ENCODE results near the gene TTC39C.

TTC39C gene

DNA sequence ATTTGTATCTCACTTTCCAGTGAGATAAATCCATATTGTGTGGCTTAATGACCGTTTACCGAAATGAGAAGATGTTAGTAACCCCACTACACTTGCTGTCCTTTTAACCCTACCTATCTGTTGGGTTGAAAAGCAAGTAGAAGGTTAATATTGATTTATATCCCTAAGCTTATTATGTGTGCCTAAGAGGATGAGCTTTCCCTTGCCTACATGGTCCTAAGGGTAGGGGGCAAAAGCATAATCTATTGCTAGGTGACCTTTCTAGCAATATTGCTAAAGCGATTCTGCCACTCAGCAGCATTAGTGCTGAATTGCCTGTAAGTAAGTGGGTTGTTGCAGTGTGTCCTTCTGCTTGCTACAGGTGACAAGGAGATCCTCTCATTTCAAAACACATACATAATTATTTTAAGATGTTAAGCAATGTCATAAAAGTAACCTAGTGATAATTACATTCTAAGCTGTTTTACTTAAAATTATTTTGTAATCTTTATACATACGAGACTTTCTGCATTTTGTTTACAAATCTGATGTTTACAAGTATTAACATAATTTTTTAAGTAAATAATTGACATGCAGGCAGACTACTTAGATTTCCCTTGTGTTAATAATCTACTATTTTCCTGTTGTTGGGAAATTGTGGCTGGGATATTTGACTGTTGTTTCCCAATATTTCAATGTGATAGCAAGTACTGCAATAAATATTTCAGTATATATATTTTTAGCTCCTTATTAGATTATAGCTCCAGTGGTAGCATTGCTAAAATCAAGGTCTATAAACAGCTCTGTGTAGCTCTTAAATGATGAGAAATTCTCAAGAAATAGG is 75.2 kb downstream of the TTC39C start:
- no peak for DNase-seq

DNA sequence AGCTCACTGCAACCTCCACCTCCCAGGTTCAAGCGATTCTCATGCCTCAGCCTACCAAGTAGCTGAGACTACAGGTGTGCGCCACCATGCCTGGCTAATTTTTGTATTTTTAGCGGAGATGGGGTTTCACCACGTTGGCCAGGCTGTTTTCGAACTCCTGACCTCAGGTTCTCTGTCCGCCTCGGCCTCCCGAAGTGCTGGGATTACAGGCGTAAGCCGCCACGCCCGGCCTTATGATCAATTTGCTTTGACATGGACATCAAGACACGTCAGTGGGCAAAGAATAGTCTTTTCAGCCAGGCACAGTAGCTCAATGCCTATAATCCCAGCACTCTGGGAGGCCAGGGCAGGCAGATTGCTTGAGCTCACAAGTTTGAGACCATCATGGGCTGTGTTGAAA is 76.3 kb downstream of the TTC39C start:
- no peak for DNase-seq

DNA sequence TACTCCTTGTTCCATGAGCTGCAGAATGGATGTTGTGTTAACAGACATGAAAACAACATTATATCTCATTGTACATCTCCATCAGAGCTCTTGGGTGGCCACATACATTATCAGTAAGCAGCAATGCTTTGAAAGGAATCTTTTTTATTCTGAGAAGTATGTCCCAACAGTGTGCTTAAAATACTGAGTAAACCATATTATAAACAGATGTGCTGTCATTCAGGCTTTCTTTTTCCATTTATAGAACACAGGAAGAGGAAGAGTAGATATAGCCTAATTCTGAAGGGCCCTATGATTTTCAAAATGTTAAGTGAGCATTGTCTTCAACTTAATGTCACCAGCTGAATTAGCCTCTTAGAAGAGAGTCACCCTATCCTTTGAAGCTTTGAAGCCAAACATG is 80.0 kb downstream of the TTC39C start:
- DNase-seq = peak; percentile 9

DNA sequence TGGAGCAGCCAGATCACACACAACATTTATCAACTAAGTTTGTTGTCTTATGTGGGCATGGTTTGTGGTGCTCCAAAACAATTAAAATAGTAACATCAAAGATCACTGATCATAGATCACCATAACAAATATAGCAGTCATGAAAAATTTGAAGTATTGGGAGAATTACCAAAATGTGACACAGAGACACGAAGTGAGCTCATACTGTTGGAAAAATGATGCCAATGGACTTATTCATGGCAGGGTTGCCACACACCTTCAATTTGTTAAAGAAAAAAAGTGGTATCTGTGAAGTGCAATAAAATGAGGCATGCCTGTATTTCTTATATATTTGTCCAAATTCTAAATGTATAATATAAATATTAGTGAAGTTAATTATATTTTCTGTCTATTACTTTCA is 81.4 kb downstream of the TTC39C start:
- peak; percentile 4 for DNase-seq

DNA sequence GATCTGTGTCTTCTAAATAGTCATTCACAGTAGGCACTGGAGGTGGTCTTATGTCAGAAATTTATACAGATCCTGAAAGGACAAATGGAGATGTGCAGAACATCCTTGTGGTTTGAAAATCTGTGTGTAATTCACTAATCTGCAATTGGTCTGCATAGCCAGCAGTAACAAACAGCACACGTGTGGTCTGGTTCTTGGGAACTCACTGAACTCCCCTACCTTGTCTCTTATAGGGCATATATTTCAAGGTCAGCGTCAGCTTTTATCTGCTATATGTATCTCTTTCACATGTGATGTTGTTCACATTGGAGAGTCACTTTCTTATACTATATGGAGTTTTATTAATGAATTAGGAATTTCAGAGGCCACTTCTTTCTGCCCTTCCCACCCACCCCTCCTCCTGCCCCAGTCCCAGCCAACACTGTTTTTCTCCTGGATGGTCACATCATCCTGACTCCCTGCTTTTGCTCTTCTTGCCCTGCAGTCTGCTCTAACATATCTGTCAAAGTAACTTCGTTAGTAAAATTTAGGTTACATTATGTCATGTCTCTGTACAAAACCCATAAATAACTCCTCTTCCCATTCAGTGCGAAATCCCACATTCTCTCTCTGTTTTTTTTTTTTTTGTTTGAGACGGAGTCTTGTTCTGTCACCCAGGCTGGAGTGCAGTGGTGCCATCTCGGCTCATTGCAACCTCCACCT is 88.9 kb downstream of the TTC39C start:
- no peak for DNase-seq

DNA sequence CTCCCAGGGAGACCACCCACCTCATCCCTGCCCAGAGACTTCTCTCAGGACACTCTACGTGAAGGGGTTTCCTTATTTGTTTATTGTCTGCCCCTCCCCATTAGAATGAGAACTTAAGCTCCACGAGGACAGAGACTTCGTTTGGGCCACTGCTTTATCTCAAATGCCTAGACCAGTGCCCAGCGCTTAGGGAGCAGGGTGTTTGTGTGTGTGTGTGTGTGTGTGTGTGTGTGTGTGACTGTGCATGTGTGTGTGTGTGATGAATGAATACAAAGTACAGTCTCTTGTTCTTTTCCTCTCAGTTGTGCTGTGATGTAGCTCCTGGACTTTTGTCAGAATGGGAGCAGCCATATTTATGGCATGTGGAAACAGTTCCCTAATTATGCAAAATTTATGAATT is 89.9 kb downstream of the TTC39C start:
- no peak for DNase-seq

DNA sequence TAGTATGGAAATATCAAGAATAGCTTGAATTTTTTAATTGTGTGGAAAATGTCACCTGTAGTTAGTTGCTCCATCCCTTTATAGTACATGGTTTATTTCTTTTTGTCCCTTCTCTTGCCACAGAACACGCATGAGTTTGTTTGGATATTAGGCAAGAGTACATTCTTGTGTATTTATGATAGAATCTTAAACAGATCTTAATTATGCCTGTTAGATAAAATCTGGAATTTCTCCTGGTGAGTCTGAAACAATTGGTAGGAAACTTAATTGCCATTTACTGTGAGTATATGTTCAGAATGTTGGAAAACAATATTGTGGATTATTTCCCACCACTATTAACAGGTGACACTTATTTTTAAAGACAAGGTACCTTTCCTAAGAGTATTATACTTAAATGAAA is 94.1 kb downstream of the TTC39C start:
- DNase-seq = no peak

DNA sequence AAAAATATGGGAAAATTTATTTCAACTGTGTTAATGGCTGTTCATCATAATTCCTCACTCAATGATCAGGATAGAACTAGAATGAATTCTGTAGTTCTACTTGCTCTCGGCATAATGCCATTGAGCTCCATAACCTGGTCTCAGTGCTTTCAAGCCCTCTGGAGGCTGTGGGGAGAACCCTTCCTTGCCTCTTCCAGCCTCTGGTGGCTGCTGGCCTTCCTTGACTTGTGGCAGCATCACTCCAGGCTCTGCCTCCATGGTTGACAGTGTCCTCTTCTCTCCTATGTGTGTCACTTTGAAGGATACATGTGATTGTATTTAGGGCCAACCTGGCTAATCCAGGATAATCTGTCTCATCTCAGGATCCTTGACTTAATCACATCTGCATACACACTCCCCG is 97.4 kb downstream of the TTC39C start:
- DNase-seq = no peak

DNA sequence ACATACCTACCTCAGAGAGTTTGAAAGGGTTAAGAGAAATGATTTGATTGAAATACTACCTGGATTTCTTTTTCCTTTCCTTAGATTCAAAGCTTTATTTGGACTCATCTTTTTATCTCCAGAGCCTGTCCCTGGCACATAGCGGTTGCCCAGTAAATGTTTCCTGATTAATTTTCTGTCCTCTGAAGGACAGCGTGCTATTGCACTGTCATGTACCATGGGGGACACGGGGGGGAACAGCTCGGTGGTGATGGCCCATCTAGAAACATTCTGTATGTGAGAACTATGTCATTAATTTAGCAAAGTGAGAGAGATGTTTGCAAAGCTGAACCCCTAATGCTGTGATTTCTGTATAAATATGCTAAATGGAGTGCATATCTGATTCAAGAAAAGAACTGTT is 97.9 kb downstream of the TTC39C start:
- DNase-seq = no peak

DNA sequence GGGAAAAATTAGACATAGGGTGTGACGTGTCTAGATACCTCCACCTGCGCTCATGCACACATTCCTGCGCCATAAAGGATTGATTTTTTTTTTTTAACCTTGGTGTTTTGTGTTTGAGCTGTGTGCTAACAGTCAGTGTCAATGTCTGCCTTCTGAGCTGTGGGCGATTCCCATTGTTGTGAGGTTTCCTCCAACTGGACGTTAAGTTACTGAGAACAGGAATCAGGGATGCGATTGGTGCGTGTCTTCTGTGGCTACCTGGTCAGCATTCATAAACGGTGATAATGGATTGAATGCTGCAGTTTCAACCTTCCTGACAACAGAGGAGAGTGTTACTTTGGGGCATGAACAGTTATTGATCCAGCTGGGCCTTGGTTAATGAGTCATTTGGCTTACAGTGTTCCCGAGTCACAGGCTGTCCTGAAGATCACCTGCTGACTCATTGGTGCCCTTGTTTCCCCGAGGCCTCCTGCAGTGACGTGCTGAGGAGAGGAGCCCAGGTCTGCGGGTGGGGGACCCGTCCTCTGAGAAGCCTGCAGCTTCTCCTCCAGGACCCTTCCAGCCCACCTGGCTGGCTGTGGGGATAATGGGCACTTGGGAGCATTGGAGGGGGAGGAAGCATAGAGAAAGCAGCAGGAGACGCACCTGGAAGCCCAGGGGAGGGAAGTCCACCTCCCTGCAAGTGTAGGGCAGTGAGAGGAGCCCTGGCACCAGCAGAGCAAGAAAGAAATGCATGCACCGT is 98.5 kb downstream of the TTC39C start:
- peak; percentile 68 for DNase-seq

DNA sequence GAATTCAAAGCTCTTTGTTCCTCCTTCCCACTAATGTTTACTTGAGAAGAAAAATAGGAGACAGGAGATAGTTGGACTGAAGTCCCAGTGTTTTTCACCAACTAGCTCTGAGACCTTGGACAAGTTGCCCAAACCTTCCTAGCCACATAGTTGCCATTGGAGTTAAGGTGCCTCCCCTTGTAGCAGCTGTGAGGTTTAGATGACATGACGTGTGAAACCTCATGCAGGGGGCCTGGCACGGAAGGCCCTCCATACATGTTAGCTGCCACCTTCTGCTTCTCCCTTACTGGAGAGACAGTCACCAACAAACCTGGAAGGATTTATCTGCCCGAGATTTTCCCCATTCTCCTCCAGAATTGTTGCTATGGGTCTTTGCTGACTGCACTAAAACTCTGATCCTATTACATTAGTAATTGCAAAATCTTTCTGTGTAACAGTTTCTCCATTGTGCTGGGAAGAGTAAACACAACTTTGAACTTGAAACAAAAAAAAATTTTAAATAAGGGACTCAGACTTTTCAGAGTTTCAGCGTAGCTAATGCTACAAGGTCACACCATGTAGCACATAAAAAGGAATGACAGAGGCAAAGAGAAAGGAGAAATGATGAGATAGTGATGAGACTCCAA is 100.5 kb downstream of the TTC39C start:
- no peak for DNase-seq

DNA sequence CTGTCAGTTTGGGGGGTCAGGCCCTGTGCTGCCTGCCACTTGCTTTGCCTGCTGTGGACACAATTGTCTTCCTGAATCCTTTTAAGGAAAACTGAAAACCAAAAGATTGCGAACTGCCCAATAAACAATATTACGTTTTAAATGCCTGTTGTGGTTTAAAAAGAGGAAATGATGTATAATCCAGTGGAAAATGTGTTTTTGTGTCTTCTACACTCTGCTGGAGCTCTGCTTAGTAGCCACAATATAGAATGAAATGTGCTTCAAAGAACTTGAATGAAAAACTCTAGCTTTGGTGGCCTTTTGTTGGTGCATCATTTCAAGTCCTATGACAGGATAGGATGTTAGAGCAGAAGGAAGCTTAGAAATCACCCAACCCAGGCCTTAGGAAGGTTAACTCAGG is 101.1 kb downstream of the TTC39C start:
- no peak for DNase-seq

DNA sequence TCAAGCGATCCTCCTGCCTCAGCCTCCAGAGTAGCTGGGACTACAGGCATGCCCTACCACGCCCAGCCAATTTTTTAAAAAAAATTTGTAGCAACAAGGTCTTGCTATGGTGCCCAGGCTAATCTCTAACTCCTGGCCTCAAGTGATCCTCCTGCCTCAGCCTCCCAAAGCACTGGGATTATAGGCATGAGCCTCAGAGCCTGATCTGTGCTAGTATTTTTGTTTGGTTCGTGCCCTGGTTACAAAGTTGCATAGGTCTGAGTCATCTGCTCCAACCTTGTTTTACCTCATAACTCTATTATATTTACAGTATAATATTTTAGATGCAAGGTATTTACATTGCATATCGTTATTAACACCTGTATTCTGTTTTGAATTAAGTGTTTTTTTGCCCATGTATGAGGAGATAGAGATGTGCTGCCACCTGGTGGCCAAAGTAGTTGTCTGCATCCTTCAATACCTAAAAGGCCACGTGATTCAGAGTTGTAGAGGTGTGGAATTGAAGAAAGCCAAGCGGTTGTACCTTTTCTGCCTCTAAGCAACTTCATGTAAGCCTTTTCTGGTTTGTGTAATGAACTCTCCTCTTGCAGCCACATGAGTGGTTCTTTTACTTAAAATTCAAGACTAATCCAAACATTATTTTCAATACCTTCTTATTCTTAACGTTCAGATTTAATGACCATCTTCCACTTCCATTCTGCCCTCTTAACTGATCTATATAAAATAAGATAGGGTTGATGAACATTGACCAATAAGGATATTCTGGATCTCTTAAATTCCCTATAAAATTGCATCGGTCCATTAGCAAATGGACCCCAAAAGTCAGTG is 104.4 kb downstream of the TTC39C start:
- peak; percentile 48 for DNase-seq

DNA sequence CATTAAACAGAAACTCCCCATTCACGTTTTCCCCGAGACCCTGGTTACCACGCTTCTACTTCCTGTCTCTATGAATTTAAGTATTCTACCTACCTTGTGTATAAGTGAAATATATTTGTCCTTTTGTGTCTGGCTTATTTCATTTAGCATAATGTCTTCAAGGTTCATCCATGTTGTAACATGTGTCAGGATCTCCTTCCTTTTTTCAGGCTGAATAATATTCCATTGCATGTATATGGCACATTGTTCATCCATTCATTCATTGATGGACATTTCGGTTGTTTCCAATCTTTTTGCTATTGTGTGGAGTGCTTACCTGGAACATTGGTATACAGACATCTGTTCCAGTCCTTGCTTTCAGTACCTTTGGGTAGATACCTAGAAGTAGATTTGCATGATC is 106.1 kb downstream of the TTC39C start:
- DNase-seq = no peak

DNA sequence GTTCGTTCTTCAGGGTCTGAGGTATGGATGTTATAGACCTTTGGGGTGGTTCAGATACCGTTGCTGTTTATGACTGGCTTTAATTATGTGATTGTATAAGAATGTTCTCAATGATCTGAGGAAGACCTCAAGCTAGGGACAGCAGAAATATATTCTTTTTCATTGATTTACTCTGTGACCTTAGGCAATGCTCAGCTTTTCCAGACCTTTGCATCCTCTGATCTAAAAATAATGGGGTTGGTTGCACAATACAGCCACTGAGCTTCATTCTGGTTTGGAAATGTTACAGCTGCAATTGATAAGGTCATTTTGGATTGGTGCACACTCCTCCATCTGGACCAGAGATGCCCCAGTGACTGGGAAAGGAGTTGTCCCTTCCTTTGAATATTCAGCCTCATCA is 107.1 kb downstream of the TTC39C start:
- no peak for DNase-seq

DNA sequence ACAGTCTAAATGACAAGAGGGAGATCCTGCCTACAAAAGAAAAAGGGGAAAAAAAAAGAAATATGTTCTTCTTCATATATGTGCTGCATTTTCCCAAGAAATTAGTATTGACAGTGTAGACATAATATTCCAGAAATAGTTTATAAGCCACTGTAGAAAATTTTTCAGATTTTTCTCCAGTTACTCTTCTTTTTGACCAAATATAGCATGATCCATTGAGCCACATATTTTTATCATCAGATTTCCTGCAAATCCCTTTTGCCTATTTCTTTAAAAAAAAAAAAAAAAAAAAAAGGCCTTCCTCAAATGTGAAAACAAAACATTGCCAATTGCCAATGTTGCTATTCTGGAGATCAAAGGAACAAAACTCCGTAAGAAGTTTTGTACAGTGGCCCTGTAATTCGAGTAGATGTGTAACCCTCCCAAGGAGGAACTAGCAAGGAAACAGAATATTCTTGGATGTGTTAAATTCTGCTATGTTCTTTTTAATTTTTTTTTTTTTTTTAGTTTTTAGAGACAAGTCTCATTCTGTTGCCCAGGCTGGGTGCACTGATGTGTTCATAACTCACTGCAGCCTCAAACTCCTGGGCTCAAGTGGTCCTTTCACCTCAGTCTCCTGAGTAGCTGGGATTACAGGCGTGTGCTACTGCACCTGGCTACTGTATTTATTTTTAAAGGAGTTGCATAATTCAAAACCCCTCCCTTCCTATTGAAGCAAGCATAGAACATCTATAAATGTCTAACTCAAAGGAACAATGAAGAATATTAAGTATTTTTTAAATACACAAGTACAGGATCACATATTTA is 111.8 kb downstream of the TTC39C start:
- DNase-seq = peak; percentile 41

DNA sequence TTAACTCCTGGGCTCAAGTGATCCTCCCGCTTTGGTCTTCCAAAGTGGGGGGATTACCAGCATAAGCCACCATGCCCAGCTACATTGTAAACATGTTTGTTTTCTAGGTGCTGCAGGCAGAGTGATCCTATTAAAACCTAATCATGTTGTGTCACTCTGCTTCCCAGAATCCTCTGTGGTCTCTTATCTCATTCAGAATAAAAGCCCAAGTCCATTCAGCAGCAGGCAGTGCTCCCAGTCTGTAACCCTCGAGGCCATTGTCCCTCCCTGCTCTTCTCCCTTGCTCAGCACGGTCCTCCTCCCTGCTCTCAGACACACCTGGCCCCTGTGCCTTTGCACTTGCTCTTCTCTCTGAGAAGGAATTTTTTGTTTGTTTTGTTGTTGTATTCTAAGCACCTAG is 113.2 kb downstream of the TTC39C start:
- DNase-seq = no peak

DNA sequence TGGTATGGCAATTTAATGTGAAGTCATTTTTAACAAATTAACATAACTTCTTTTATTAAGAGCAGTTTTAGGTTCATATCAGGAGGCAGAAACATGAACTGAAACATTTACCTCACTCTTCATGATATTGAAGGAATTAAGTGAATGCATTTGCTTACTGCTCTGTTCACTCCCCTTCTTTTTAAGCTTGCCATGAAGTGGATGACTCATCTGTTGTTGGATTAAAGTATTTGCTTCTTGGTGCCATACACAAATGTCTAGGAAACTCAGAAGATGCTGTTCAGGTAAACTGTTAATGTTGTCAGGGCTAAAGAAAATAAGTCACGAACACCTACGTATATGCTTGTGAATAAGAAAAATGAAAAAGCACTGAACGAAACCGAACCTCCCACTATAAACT is 114.1 kb downstream of the TTC39C start:
- no peak for DNase-seq

DNA sequence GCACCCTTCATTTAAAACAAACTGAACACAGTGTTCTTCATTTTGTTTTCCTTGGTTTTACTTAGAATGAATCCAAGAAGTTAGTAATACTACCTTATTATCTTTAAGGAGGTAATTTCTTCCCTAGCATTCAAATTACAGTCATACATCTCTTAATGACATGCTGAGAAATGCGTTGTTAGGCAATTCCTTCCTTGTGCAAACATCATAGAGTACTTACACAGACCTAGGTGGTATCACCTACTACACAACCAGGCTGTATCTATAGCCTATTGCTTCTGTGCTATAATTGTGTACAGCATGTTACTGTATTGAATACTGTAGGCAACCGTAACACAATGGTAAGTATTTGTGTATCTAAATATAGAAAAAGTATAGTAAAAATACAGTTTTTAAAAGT is 115.9 kb downstream of the TTC39C start:
- DNase-seq = no peak

DNA sequence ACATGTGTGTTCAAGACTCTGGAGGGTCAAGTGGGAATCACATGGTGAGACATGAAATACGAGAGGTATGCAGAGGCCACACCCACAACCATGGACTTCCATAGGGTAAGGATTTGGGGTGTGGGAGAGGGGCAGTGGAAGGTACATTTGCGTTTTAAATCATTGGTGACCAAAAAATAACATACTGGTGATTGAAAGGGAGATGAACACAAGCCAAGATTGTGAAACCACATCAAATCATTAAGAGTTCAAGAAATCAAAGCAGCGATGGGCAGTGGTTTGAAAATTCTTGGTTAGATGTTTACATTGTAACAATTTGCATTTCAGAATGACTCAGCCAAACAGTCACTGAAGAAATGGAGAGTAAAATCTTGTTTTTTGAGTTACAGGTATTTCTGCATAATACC is 122.4 kb downstream of the TTC39C start:
- DNase-seq = peak; percentile 21

DNA sequence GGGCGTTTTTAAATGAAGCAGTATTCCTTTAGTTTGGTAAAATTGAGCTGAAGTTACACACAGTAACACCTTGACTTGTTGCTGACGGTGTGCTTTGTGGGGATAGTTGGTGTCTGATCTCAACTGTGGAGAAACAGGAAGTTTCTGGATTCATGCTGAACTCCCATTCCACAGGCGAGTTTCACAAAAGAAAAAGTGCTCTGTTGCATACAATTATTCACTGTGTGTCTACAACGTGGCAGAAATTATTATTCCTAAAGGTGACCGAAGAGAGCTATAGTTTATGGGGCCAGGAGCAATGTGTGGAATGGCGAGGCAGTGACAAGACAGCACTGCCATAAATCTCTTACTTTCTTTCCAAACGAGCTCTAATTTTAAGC is 123.8 kb downstream of the TTC39C start:
- DNase-seq = no peak
